Pancreas (tissue), 10 donors: ENCODE measurements around the gene CIAPIN1. TPM values are rescaled to one million over a fixed set of nuclear protein-coding genes. Genes with fewer than 3 reads are reported as not detected.

Source experiments
- ATAC-seq, 4 donors: fragments of 200-7000 bp; cut with Tn5 transposase; one replicate each; pipeline versions ENCODE4 v1.8.0 to v1.9.1; 2020; ENCODE audit warnings: mild to moderate bottlenecking in 4 of 4, moderate library complexity in 4 of 4
- DNase-seq, 6 donors: peaks; one replicate each; pipeline ENCODE4 v3.0.0-alpha.2; 2020
- FAIRE-seq: peaks from 2 replicates; lab custom pipeline; 2012; peaks lifted over from hg19 to GRCh38; lab: Jason Lieb, UNC
- H3K27ac ChIP-seq, 4 donors: fragments of 200-600 bp; sonication (generic); 1 replicate in 3 of 4; 2 replicates in 1 of 4; pipeline versions ENCODE4 v1.5.0 to v1.8.0; 2020
- H3K27me3 ChIP-seq, 4 donors: fragments of 200-600 bp; one replicate each; pipeline ENCODE4 v1.8.0; 2021
- H3K36me3 ChIP-seq, 3 donors: fragments of 200-600 bp; sonication (generic) in 1 of 3; one replicate each; pipeline versions ENCODE4 v1.5.0 to v1.8.0; 2020 to 2021
- H3K4me1 ChIP-seq, 3 donors: fragments of 200-600 bp; one replicate each; pipeline ENCODE4 v1.8.0; 2021
- H3K4me3 ChIP-seq, 4 donors: fragments of 200-600 bp; sonication (generic) in 2 of 4; one replicate each; pipeline versions ENCODE4 v1.5.0 to v1.8.0; 2020 to 2021
- H3K9me3 ChIP-seq, 4 donors: fragments of 200-600 bp; one replicate each; pipeline ENCODE4 v1.8.0; 2021
- CTCF ChIP-seq, 4 donors: fragments of 200-600 bp; sonication (generic) in 3 of 4; IDR thresholded peaks; one replicate each; pipeline versions ENCODE4 v1.5.0 to v1.8.0; 2021; ENCODE audit warnings: antibody characterized with exemption in 4 of 4
- WGBS, 2 donors: extraction: QIAGEN DNeasy Blood & Tissue Kit; methylation state at CpG; one replicate each; pipeline ENCODE4 v1.1.7; 2013; 5-methylcytosine and 5-hydroxymethylcytosine counted together
- intact Hi-C, 3 donors: fragments of 100-400 bp; cut with DNase I; formaldehyde crosslinking; loops; one replicate each; pipeline versions ENCODE4 v1.11.1 to v1.14.2; 2022
- polyA plus RNA-seq, 2 donors: library from polyadenylated mRNA; stranded (reverse); fragments of 200-250 nt; gene quantifications; one replicate each; pipeline ENCODE4 v1.2.3, GENCODE V29; 2013
- total RNA-seq, 6 donors: library from RNA; stranded (reverse); fragmentation: NEBNext Ultra II Directional in 4 of 6; extraction: Animal tissue kit (Norgen Biotek cat#: 25700) in 4 of 6; gene quantifications; one replicate each; pipeline versions ENCODE4 v1.2.1 to v1.2.4, GENCODE V29; 2021 to 2023
- donor health status: healthy with polysubstance abuse.
- donor health status: DM: no; HTN: no; CAD: no; lungs with moderate emphysema.
- donor health status: DM: no; HTN: no; CAD: no.
- donor health status: control.
- donor health status: control.
- donor health status: Bipolar disorder and iron deficiency.
- donor health status: DM: yes; HTN: yes; CAD: no.
- donor health status: DM: no; HTN: no; CAD: no.
- donor health status: DM: no; HTN: no; CAD: no.
- donor health status: DM: yes; HTN: yes; CAD: no.

Gene CIAPIN1
- total and polyA plus RNA-seq, 8 donors: 11.6 to 23.8 (median 17.2) TPM

- no peaks in the 10 kb centered on the region for H3K4me1 ChIP-seq
- ATAC-seq (no peak), FAIRE-seq (no peak), DNase-seq (no peak)
- H3K9me3 ChIP-seq: no peaks in the 10 kb centered on the region
- no peak overlapping the region for H3K4me3 ChIP-seq
- H3K27me3 ChIP-seq: no peaks in the 10 kb centered on the region
- no peak overlapping the region for H3K27ac ChIP-seq
- intact Hi-C loops: loop anchor here in 2 of 3 donors (10.0 kb wide), 2 partner anchors 90 to 330 kb away; partner anchors contain the start of gene CPNE2 (in 1 of the 2)
- peaks cover 0 to 10% (median 0%) of the 10 kb centered on the region in 3 donors for H3K36me3 ChIP-seq
- no peak for TF ChIP-seq CTCF (IDR thresholded peaks at IDR 0.05)
- WGBS, 2 donors: 72 to 82% methylated on average over 3 of the region's 3 CpGs
These were observed 22.6 kb downstream of the CIAPIN1 start for GRCh38 chr16:57424583-57424982.

GRCh38 chr16:57423152-57423551 lies 24.0 kb downstream of the CIAPIN1 start:
- Histone ChIP-seq H3K36me3 (peaks cover 0 to under 1% (median 0%) of the 10 kb centered on the region in 3 donors), H3K9me3 (no peaks in the 10 kb centered on the region), H3K4me3 (no peak overlapping the region), H3K4me1 (peaks cover 0 to 3% (median 0%) of the 10 kb centered on the region in 3 donors), H3K27me3 (no peaks in the 10 kb centered on the region), H3K27ac (no peak overlapping the region)
- WGBS, 2 donors: 70 to 82% methylated on average over 2 of the region's 2 CpGs
- TF ChIP-seq CTCF (IDR thresholded peaks at IDR 0.05): no peak
- FAIRE-seq: no peak
- DNase-seq: peak in 1 of 6 donors; percentile 13
- no peak for ATAC-seq
- intact Hi-C loops: loop anchor here in 2 of 3 donors (10.0 kb wide), 2 partner anchors 92 to 328 kb away; partner anchors contain the start of gene CPNE2 (in 1 of the 2)

- H3K9me3 ChIP-seq: no peaks in the 10 kb centered on the region
- no peak overlapping the region for H3K4me3 ChIP-seq
- no peaks in the 10 kb centered on the region for H3K27me3 ChIP-seq
- peak in 5 of 6 donors; percentile 39 to 56 (median 42) for DNase-seq
- peak; percentile 22 to 43 (median 42) for TF ChIP-seq CTCF (IDR thresholded peaks at IDR 0.05)
- H3K27ac ChIP-seq: no peak overlapping the region
- WGBS, 2 donors: 24% methylated on average over 10 of the region's 10 CpGs
- no peaks in the 10 kb centered on the region for H3K36me3 ChIP-seq
- intact Hi-C loops: loop anchor here in 2 of 3 donors (10.0 kb wide), 2 partner anchors 93 to 327 kb away; partner anchors contain the start of gene CPNE2 (in 1 of the 2)
- FAIRE-seq: no peak
- H3K4me1 ChIP-seq: peaks cover 0 to 3% (median 2%) of the 10 kb centered on the region in 3 donors
- peak in 3 of 4 donors; percentile 71 to 81 (median 72) for ATAC-seq
These were observed 24.9 kb downstream of the CIAPIN1 start for GRCh38 chr16:57422026-57422944.

GRCh38 chr16:57419506-57419905 lies 27.7 kb downstream of the CIAPIN1 start:
- FAIRE-seq (no peak), ATAC-seq (no peak), DNase-seq (peak in 1 of 6 donors; percentile 46)
- Histone ChIP-seq H3K27me3 (no peaks in the 10 kb centered on the region), H3K4me3 (no peak overlapping the region), H3K27ac (no peak overlapping the region), H3K4me1 (peaks cover 0 to 6% (median 3%) of the 10 kb centered on the region in 3 donors), H3K9me3 (no peaks in the 10 kb centered on the region), H3K36me3 (no peaks in the 10 kb centered on the region)
- TF ChIP-seq CTCF (IDR thresholded peaks at IDR 0.05): no peak
- intact Hi-C loops: loop anchor here (2.0 to 10.0 kb wide), 4 partner anchors 115 to 345 kb away; no protein-coding TSS in a partner anchor
- 61 to 72% methylated on average over 6 of the region's 6 CpGs for WGBS, 2 donors
